Activated T-cell treated with anti-CD3 and anti-CD28 coated beads, Interleukin-2, amount 50 U/mL, for 24 hours (primary cell): ENCODE results near the gene DAZAP1.

Source experiments
- DNase-seq: peaks from one replicate; pipeline ENCODE4 v3.0.0-alpha.2; 2020
- H3K27ac Mint-ChIP-seq: 2 replicates; pipeline ENCODE4 v1.8.0; 2020; ENCODE audit warnings: mild to moderate bottlenecking, mixed read lengths
- H3K27me3 Mint-ChIP-seq: 2 replicates; pipeline ENCODE4 v1.8.0; 2020; ENCODE audit warnings: mixed read lengths
- H3K36me3 Mint-ChIP-seq: 2 replicates; pipeline ENCODE4 v1.8.0; 2020; ENCODE audit warnings: low read depth, mixed read lengths
- H3K4me1 Mint-ChIP-seq: 2 replicates; pipeline ENCODE4 v1.8.0; 2020; ENCODE audit warnings: low read depth, mixed read lengths
- H3K4me3 Mint-ChIP-seq: 2 replicates; pipeline ENCODE4 v1.8.0; 2020; ENCODE audit warnings: mild to moderate bottlenecking, moderate library complexity, mixed read lengths
- H3K9me3 Mint-ChIP-seq: 2 replicates; pipeline ENCODE4 v1.8.0; 2020; ENCODE audit warnings: mixed read lengths

The DAZAP1 gene

GRCh38 chr19:1420590-1420989 is 13.2 kb downstream of the DAZAP1 start:
- Mint-ChIP-seq H3K4me1 (peaks cover 20% of the 10 kb centered on the region), H3K9me3 (no peaks in the 10 kb centered on the region), H3K27me3 (no peaks in the 10 kb centered on the region), H3K36me3 (peaks cover 93% of the 10 kb centered on the region), H3K4me3 (no peak overlapping the region), H3K27ac (no peak overlapping the region)
- DNase-seq = no peak

GRCh38 chr19:1421218-1421957 is 14.0 kb downstream of the DAZAP1 start:
- no peaks in the 10 kb centered on the region for H3K27me3 Mint-ChIP-seq
- H3K27ac Mint-ChIP-seq = no peak overlapping the region
- peaks cover 93% of the 10 kb centered on the region for H3K36me3 Mint-ChIP-seq
- H3K4me3 Mint-ChIP-seq = no peak overlapping the region
- peaks cover 12% of the 10 kb centered on the region for H3K4me1 Mint-ChIP-seq
- DNase-seq = no peak
- H3K9me3 Mint-ChIP-seq = no peaks in the 10 kb centered on the region

GRCh38 chr19:1421958-1422305 is 14.5 kb downstream of the DAZAP1 start:
- H3K9me3 Mint-ChIP-seq = no peaks in the 10 kb centered on the region
- peaks cover 93% of the 10 kb centered on the region for H3K36me3 Mint-ChIP-seq
- no peak for DNase-seq
- peaks cover 7% of the 10 kb centered on the region for H3K4me1 Mint-ChIP-seq
- no peak overlapping the region for H3K4me3 Mint-ChIP-seq
- H3K27ac Mint-ChIP-seq = no peak overlapping the region
- no peaks in the 10 kb centered on the region for H3K27me3 Mint-ChIP-seq

- H3K4me1 Mint-ChIP-seq = peaks cover 3% of the 10 kb centered on the region
- no peaks in the 10 kb centered on the region for H3K9me3 Mint-ChIP-seq
- peak overlapping the region; percentile 63 for H3K27ac Mint-ChIP-seq
- no peak overlapping the region for H3K4me3 Mint-ChIP-seq
- no peaks in the 10 kb centered on the region for H3K27me3 Mint-ChIP-seq
- peaks cover 93% of the 10 kb centered on the region for H3K36me3 Mint-ChIP-seq
- no peak for DNase-seq
Observed at GRCh38 chr19:1422360-1422759, 15.0 kb downstream of the DAZAP1 start.

DNA sequence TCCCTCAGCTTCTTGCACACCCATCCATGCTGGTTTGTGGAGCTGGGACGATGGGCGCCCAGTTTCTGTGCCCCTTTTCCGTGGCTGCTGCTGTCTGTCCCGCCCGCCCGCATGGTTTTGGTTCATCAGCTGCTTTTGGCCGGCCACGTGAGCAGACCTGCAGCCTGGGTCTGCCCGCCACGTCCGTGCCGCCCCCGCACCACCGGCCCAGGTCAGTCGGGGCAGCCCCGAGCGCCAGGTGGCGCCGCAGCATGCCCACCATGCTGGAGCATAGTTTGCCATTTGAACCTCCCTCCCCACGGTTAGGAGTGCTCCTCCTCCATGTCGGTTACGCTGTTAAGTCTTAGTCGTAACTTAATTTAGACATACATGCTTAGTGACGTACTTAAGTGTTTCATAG is 15.6 kb downstream of the DAZAP1 start:
- no peaks in the 10 kb centered on the region for H3K9me3 Mint-ChIP-seq
- no peaks in the 10 kb centered on the region for H3K4me1 Mint-ChIP-seq
- H3K27me3 Mint-ChIP-seq = no peaks in the 10 kb centered on the region
- H3K27ac Mint-ChIP-seq = peak overlapping the region; percentile 35
- no peak overlapping the region for H3K4me3 Mint-ChIP-seq
- peaks cover 93% of the 10 kb centered on the region for H3K36me3 Mint-ChIP-seq
- no peak for DNase-seq

- H3K4me1 Mint-ChIP-seq = no peaks in the 10 kb centered on the region
- DNase-seq = no peak
- H3K27ac Mint-ChIP-seq = peak overlapping the region; percentile 35
- no peaks in the 10 kb centered on the region for H3K9me3 Mint-ChIP-seq
- H3K36me3 Mint-ChIP-seq = peaks cover 93% of the 10 kb centered on the region
- H3K27me3 Mint-ChIP-seq = no peaks in the 10 kb centered on the region
- no peak overlapping the region for H3K4me3 Mint-ChIP-seq
Observed at GRCh38 chr19:1423436-1424191, 16.2 kb downstream of the DAZAP1 start.

DNA sequence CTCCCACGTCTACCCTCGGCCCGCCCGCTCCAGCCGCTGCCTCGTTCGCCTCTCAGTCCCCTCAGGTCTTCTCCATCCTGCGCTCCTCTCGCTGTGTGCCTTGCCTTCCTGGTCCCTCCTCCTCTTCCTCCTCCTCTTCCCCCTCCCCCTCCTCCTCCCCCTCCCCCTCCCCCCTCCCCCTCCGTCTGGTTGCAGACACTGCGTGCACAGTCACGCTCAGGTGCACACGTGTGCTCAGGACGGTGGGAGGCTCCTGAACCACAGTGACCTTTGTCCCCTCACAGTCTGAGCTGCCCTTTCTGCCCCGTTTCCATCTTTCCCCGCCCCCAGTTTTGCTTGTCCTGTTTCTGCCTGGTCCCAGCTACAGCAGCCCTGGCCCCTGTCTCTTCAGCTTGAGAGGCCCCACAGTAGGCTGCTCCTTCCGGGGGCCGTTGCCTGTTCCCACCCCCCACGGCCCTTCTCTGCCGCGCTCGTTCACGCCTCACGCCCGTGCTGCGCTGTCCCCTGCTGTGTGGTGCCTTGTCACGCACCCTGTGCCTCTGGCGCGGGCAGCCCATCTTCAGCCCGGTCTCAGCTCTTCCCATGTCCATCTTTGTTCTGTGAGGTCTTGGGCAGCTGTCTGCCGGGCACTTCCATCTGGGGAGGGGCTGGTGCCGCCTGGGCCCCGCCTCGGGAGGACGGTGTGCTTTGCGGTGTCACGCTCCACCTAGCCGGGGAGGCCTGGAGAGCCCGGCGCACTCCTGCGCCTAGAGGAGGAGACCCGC is 17.0 kb downstream of the DAZAP1 start:
- no peaks in the 10 kb centered on the region for H3K27me3 Mint-ChIP-seq
- no peak overlapping the region for H3K4me3 Mint-ChIP-seq
- no peaks in the 10 kb centered on the region for H3K4me1 Mint-ChIP-seq
- H3K9me3 Mint-ChIP-seq = no peaks in the 10 kb centered on the region
- no peak overlapping the region for H3K27ac Mint-ChIP-seq
- DNase-seq = no peak
- H3K36me3 Mint-ChIP-seq = peaks cover 87% of the 10 kb centered on the region

DNA sequence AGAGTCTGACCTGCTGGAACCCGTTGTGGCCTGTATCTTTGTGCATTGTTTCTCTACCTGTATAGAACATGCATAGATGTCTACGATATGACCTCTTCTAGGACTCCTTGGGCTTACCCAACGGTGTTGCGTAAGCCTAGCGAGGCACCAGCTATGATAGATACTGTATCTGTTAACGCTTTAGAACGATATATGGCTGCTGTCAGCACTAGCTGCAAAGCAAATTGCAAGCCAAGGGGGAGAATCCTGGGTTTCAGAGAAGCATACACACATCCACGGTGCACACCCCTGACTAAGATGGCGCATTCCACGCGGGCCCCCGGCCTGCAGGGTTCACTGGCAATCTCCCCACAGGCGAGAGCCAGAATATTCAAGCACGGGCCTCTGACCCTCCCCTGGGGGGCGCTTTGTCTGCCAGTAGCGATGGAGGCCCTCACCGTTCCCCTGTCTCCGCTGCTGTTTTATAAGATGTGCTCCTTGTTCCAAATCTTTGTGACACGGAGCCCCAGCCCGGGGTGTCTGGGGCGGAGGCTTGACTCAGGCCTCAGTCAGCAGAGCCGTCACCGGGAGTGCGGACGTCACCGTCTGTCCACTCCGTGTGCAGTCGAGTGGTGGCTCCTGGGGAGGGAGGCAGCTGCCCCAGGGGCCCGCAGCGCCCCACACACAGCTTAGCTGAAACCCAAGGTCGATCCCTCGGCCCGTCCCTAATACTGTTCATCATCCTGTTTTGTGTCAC is 17.9 kb downstream of the DAZAP1 start:
- no peak for DNase-seq
- H3K9me3 Mint-ChIP-seq = no peaks in the 10 kb centered on the region
- H3K4me3 Mint-ChIP-seq = no peak overlapping the region
- H3K4me1 Mint-ChIP-seq = no peaks in the 10 kb centered on the region
- H3K27me3 Mint-ChIP-seq = no peaks in the 10 kb centered on the region
- H3K27ac Mint-ChIP-seq = peak overlapping the region; percentile 41
- peaks cover 90% of the 10 kb centered on the region for H3K36me3 Mint-ChIP-seq

DNA sequence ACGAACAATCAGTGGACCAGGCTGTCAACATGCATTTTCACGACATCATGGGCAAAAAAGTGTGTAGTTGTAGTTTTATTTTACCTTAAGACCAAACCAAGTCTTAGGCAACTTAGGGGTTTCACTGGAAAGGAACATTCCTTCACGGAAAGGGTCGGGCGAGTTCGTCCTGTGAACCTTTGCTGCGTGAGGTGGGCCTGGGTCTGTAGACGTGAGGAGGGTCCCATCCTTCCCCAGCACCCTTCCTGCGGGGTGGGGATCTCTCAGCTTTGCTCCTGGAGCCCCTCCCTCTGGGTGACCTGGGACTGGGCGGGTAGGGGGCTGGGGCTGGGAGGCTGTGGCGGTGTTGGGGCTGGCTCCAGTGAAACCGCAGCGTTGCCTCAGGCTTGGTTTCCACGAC is 18.5 kb downstream of the DAZAP1 start:
- H3K36me3 Mint-ChIP-seq = peaks cover 90% of the 10 kb centered on the region
- H3K4me3 Mint-ChIP-seq = no peak overlapping the region
- no peaks in the 10 kb centered on the region for H3K4me1 Mint-ChIP-seq
- H3K9me3 Mint-ChIP-seq = no peaks in the 10 kb centered on the region
- H3K27me3 Mint-ChIP-seq = no peaks in the 10 kb centered on the region
- no peak overlapping the region for H3K27ac Mint-ChIP-seq
- no peak for DNase-seq

DNA sequence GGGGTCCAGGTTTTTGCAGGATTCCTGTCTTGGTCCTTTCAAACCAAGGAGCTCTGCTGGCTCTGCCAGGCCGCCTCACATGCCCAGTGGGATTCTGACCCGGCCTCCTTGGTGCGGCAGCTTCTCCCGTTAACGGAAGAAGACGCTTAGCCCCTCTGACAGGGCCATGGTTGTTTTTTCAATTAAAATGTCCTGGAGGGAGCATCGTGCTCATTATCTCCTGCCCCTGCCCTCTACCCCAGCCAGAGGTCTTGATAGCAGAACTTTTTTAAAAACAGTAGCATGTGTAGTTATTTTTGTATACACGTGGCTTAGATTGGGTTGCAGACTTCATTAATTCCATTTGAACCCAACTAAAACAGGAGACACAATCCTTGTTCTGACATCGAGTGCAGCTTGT is 19.4 kb downstream of the DAZAP1 start:
- Mint-ChIP-seq H3K27ac (no peak overlapping the region), H3K4me1 (no peaks in the 10 kb centered on the region), H3K27me3 (no peaks in the 10 kb centered on the region), H3K9me3 (no peaks in the 10 kb centered on the region), H3K36me3 (peaks cover 91% of the 10 kb centered on the region), H3K4me3 (no peak overlapping the region)
- DNase-seq = no peak

GRCh38 chr19:1427221-1427920 is 20.0 kb downstream of the DAZAP1 start:
- Mint-ChIP-seq H3K4me3 (no peak overlapping the region), H3K36me3 (peaks cover 91% of the 10 kb centered on the region), H3K4me1 (no peaks in the 10 kb centered on the region), H3K9me3 (no peaks in the 10 kb centered on the region), H3K27ac (no peak overlapping the region), H3K27me3 (no peaks in the 10 kb centered on the region)
- no peak for DNase-seq

DNA sequence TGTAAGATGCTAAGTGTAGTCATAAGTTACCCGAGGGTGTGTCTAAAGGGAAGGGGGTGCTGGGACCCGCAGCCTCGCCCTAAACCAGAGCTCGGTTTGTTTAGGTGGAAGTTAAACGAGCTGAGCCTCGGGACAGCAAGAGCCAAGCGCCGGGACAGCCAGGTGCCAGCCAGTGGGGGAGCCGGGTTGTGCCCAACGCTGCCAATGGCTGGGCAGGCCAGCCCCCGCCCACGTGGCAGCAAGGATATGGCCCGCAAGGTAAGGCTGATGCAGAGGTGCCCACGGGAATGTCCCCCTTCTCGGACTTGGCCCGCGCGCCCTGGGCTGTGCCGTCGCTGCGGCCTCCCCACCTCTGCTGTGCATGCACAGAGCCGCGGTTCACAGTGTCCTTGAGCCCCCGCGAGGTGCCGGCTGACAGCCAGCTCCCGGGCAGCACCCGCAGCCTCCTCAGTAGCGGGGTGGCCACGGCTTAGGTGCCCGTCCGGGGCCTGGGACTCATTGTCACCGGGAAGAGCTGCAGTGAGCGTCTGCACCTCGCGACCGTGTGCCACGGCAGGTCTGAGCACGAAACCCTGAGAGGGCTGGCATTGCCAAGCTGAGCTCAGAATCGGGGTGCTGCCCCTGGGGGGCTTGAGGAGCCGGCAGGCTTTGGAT is 21.5 kb downstream of the DAZAP1 start:
- no peak overlapping the region for H3K4me3 Mint-ChIP-seq
- H3K27ac Mint-ChIP-seq = no peak overlapping the region
- no peaks in the 10 kb centered on the region for H3K4me1 Mint-ChIP-seq
- no peaks in the 10 kb centered on the region for H3K9me3 Mint-ChIP-seq
- peaks cover 85% of the 10 kb centered on the region for H3K36me3 Mint-ChIP-seq
- DNase-seq = no peak
- H3K27me3 Mint-ChIP-seq = no peaks in the 10 kb centered on the region

DNA sequence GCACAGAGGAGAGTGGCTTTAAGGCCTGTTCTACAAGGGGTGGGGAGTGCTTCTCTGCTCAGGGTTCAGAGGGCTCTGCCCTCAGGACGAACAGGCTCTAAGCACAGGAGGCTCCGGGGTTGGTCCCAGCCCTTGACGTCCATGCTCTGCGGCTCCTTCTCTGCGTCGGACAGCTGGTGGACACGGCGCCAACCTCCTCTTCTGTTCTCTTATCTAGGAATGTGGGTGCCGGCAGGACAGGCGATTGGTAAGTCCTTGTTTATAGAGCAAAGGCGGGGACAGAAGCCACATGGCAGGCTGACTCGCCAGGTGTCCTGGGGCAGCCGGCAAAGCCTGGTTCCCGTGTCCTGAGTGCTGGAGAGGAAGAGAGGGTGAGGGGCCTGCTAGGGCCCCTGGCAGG is 22.4 kb downstream of the DAZAP1 start:
- no peaks in the 10 kb centered on the region for H3K4me1 Mint-ChIP-seq
- H3K27me3 Mint-ChIP-seq = no peaks in the 10 kb centered on the region
- peak overlapping the region; percentile 40 for H3K27ac Mint-ChIP-seq
- H3K36me3 Mint-ChIP-seq = peaks cover 84% of the 10 kb centered on the region
- no peak for DNase-seq
- H3K9me3 Mint-ChIP-seq = no peaks in the 10 kb centered on the region
- H3K4me3 Mint-ChIP-seq = no peak overlapping the region
